Measurements from ENCODE around the gene ERN2. TPM values are rescaled to one million over a fixed set of nuclear protein-coding genes. Genes with fewer than 3 reads are reported as not detected.

Gene ERN2
- total and polyA plus RNA-seq, 2 of the 13 experiments (the other 11 are each of a cell fraction or from before 2014, with no cell fraction given) = 2.2 to 3.5 TPM

DNA sequence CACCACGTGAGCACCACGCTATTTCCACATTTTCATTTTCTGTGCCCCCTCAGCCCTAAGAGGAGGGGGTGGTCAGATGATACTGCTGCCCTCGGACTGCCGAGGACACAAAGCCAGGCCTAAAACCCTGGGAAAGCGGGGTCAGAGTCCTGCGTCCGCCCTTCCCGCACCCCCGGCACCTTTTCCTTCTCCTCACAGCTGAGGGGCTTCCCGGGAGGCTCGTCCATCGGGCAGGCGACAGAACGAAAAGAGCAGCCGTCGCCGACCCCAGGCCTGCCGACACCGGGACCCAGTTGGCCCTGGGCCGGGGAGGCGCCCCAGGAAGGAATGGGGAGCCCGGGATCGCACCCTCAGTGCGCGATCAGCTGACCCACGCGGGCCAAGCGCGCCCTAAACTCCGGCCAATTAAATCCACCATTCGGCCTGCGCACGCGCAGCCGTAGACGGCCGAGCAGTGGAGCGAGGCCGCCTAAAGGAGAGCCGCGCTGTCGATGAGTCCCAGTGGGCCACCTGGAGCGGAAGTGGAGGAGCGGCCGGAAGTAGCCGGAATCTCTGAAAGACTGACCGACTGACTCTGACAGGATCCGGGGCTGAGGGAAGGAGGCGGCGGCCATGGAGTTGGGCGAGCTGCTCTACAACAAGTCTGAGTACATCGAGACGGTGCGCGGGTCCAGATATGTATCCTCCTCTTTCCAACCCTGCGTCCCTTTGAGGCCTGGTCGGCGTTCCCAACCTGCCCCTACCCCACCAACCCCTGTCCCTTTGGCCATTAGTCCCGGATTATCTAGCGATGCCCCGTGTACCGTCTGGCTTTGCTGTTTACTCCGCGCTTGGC is 71.9 kb downstream of the ERN2 start, which contains the start of the genes DCTN5 and PALB2 (continued):
- TF ChIP-seq SSRP1 (CRISPR knock-in tag; IDR thresholded peaks at IDR 0.05) (no peak), SOX5 (CRISPR knock-in tag; IDR thresholded peaks at IDR 0.05; ENCODE audit: borderline replicate concordance) (peak; percentile 43), ZBTB7B (CRISPR knock-in tag; IDR thresholded peaks at IDR 0.05) (peak; percentile 69; the same call in 1 of the 2 replicates), ZNF616 (CRISPR knock-in tag; IDR thresholded peaks at IDR 0.05; ENCODE audit: low read depth) (no peak), PAF1 (CRISPR knock-in tag; IDR thresholded peaks at IDR 0.05) (no peak), EZH2 (conservative IDR thresholded peaks at IDR 0.05; ENCODE audit: low read depth, low read length) (no peak), FOSL1 (CRISPR knock-in tag; IDR thresholded peaks at IDR 0.05; ENCODE audit: borderline replicate concordance) (peak; percentile 70; the same call in 1 of the 2 replicates), ZNF674 (CRISPR knock-in tag; IDR thresholded peaks at IDR 0.05; ENCODE audit: low read depth) (no peak; the same call in 1 of the 2 replicates), ZNF724P (CRISPR knock-in tag; IDR thresholded peaks at IDR 0.05; ENCODE audit: borderline replicate concordance) (peak; percentile 66; the same call in 1 of the 2 replicates), HOXD1 (CRISPR knock-in tag; IDR thresholded peaks at IDR 0.05) (peak; percentile 75; the same call in 1 of the 2 replicates), STAT6 (CRISPR knock-in tag; IDR thresholded peaks at IDR 0.05; ENCODE audit: borderline replicate concordance) (peak; percentile 95), ZNF407 (CRISPR knock-in tag; IDR thresholded peaks at IDR 0.05; ENCODE audit: not compliant biosample characterization) (peak; percentile 94), KLF6 (CRISPR knock-in tag; IDR thresholded peaks at IDR 0.05) (peak; percentile 64; the same call in 1 of the 2 replicates), HMG20A (CRISPR knock-in tag; IDR thresholded peaks at IDR 0.05; ENCODE audit: borderline replicate concordance) (0 out of 2 replicates have a peak, but pooled peaks have one; percentile 20), ZNF292 (CRISPR knock-in tag; IDR thresholded peaks at IDR 0.05; ENCODE audit: borderline replicate concordance, low read depth) (peak; percentile 13), ZNF264 (CRISPR knock-in tag; IDR thresholded peaks at IDR 0.05) (peak; percentile 94), NFATC3 (CRISPR knock-in tag; IDR thresholded peaks at IDR 0.05) (peak; percentile 99), PAX8 (CRISPR knock-in tag; IDR thresholded peaks at IDR 0.05; ENCODE audit: borderline replicate concordance) (peak; percentile 97; the same call in 1 of the 2 replicates), SCMH1 (CRISPR knock-in tag; IDR thresholded peaks at IDR 0.05; ENCODE audit: borderline replicate concordance) (no peak), ADNP (CRISPR knock-in tag; IDR thresholded peaks at IDR 0.05) (no peak)

Measured in HepG2 (cell line).